ENCODE data around the gene ZNF333. TPM values are rescaled to one million over a fixed set of nuclear protein-coding genes. Genes with fewer than 3 reads are reported as not detected.

The ZNF333 gene
- total RNA-seq, 1 donor from 2014 or later: 17.5 TPM

- H3K4me1 Mint-ChIP-seq (ENCODE audit: unreplicated experiment): no peaks in the 10 kb centered on the region
- H3K27ac Mint-ChIP-seq (ENCODE audit: unreplicated experiment): no peak overlapping the region
- H3K36me3 Mint-ChIP-seq (ENCODE audit: low read depth, unreplicated experiment): peaks cover 23% of the 10 kb centered on the region
- H3K4me3 Mint-ChIP-seq (ENCODE audit: unreplicated experiment): no peak overlapping the region
- H3K9me3 Mint-ChIP-seq (ENCODE audit: unreplicated experiment): peaks cover 24% of the 10 kb centered on the region
- peaks cover 1% of the 10 kb centered on the region for H3K27me3 Mint-ChIP-seq (ENCODE audit: unreplicated experiment)
- TF ChIP-seq, protein P1, sequence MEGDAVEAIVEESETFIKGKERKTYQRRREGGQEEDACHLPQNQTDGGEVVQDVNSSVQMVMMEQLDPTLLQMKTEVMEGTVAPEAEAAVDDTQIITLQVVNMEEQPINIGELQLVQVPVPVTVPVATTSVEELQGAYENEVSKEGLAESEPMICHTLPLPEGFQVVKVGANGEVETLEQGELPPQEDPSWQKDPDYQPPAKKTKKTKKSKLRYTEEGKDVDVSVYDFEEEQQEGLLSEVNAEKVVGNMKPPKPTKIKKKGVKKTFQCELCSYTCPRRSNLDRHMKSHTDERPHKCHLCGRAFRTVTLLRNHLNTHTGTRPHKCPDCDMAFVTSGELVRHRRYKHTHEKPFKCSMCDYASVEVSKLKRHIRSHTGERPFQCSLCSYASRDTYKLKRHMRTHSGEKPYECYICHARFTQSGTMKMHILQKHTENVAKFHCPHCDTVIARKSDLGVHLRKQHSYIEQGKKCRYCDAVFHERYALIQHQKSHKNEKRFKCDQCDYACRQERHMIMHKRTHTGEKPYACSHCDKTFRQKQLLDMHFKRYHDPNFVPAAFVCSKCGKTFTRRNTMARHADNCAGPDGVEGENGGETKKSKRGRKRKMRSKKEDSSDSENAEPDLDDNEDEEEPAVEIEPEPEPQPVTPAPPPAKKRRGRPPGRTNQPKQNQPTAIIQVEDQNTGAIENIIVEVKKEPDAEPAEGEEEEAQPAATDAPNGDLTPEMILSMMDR (IDR thresholded peaks at IDR 0.05; ENCODE audit: unreplicated experiment): no peak
- DNase-seq (ENCODE audit: low spot score): no peak
Measured at GRCh38 chr19:14728595-14728994, 38.7 kb downstream of the ZNF333 start.

DNA sequence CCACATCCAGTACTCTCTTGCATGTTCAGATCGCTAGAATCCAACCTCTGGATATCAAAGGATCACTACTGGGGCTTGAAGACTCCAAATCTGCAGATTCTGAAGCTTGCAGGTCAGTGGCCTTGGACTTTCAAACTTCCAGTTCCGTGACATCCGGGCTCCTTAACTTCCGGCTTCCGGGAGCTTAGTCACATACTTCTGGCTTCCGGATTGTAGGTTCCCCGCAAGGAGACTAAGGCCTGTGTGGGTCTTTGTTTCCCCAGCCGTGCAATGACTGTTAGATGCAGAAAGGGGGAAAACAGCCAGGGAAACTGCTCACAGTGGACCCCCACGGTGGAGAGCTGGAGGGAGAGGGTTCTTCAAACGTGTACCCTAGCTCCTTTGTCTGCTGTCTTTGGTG lies 41.4 kb downstream of the ZNF333 start:
- H3K27ac Mint-ChIP-seq (ENCODE audit: unreplicated experiment): no peak overlapping the region
- peaks cover 17% of the 10 kb centered on the region for H3K36me3 Mint-ChIP-seq (ENCODE audit: low read depth, unreplicated experiment)

GRCh38 chr19:14732510-14732909 lies 42.7 kb downstream of the ZNF333 start:
- Mint-ChIP-seq H3K9me3 (ENCODE audit: unreplicated experiment) (peaks cover 6% of the 10 kb centered on the region), H3K36me3 (ENCODE audit: low read depth, unreplicated experiment) (peaks cover 13% of the 10 kb centered on the region), H3K27me3 (ENCODE audit: unreplicated experiment) (peaks cover 1% of the 10 kb centered on the region), H3K4me1 (ENCODE audit: unreplicated experiment) (no peaks in the 10 kb centered on the region), H3K4me3 (ENCODE audit: unreplicated experiment) (no peak overlapping the region), H3K27ac (ENCODE audit: unreplicated experiment) (no peak overlapping the region)
- DNase-seq (ENCODE audit: low spot score): no peak
- TF ChIP-seq, protein P1 (IDR thresholded peaks at IDR 0.05; ENCODE audit: unreplicated experiment): no peak

More for the DNA sequence above, 41.4 kb downstream of the ZNF333 start:
- Mint-ChIP-seq H3K27me3 (ENCODE audit: unreplicated experiment) (peaks cover 1% of the 10 kb centered on the region), H3K4me3 (ENCODE audit: unreplicated experiment) (no peak overlapping the region), H3K9me3 (ENCODE audit: unreplicated experiment) (peaks cover 11% of the 10 kb centered on the region), H3K4me1 (ENCODE audit: unreplicated experiment) (no peaks in the 10 kb centered on the region)
- no peak for DNase-seq (ENCODE audit: low spot score)
- TF ChIP-seq, protein P1 (IDR thresholded peaks at IDR 0.05; ENCODE audit: unreplicated experiment): no peak

DNA sequence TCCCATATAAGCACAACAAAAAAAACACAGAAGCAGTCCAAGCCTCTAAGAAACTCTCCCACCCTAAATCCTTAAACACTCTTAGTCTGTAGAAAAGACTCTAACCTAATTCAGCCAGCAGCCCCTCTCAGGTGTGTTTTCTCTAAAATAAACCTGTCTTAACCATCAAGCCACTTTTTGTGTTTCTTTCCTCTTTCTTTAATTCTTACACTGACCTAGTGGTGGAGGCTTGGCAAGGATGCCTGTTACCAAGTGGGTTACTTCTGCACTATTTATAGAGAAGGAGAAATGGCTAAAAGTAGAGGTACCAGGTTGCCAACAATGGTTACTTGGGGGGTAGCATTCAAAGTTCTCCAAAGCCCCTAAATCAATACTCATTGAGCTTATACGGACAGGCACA lies 43.7 kb downstream of the ZNF333 start:
- H3K27me3 Mint-ChIP-seq (ENCODE audit: unreplicated experiment): peaks cover 1% of the 10 kb centered on the region
- H3K9me3 Mint-ChIP-seq (ENCODE audit: unreplicated experiment): peaks cover 5% of the 10 kb centered on the region
- H3K27ac Mint-ChIP-seq (ENCODE audit: unreplicated experiment): no peak overlapping the region
- TF ChIP-seq, protein P1 (IDR thresholded peaks at IDR 0.05; ENCODE audit: unreplicated experiment): no peak
- H3K4me3 Mint-ChIP-seq (ENCODE audit: unreplicated experiment): no peak overlapping the region
- peaks cover 13% of the 10 kb centered on the region for H3K36me3 Mint-ChIP-seq (ENCODE audit: low read depth, unreplicated experiment)
- no peak for DNase-seq (ENCODE audit: low spot score)
- H3K4me1 Mint-ChIP-seq (ENCODE audit: unreplicated experiment): no peaks in the 10 kb centered on the region

GRCh38 chr19:14735915-14736314 lies 46.1 kb downstream of the ZNF333 start:
- Mint-ChIP-seq H3K4me1 (ENCODE audit: unreplicated experiment) (no peaks in the 10 kb centered on the region), H3K4me3 (ENCODE audit: unreplicated experiment) (no peak overlapping the region), H3K27ac (ENCODE audit: unreplicated experiment) (no peak overlapping the region), H3K27me3 (ENCODE audit: unreplicated experiment) (peaks cover 3% of the 10 kb centered on the region), H3K36me3 (ENCODE audit: low read depth, unreplicated experiment) (peaks cover 7% of the 10 kb centered on the region), H3K9me3 (ENCODE audit: unreplicated experiment) (no peaks in the 10 kb centered on the region)
- TF ChIP-seq, protein P1 (IDR thresholded peaks at IDR 0.05; ENCODE audit: unreplicated experiment): no peak
- no peak for DNase-seq (ENCODE audit: low spot score)
